DND-41 (cell line): ENCODE data around the gene PRKAR1A.

Source experiments
- CTCF ChIP-seq: IDR thresholded peaks from 2 replicates; pipeline ENCODE4 v1.5.1; 2012; ENCODE audit warnings: borderline replicate concordance, low read length, moderate library complexity, mild to moderate bottlenecking; ENCODE audit not compliant: poor library complexity, severe bottlenecking; ENCODE audit errors: extremely low read depth
- EZH2 ChIP-seq: IDR thresholded peaks from 3 replicates; pipeline ENCODE4 v1.6.1; 2012; ENCODE audit warnings: borderline replicate concordance, low read depth, mild to moderate bottlenecking, moderate library complexity, low read length, inconsistent platforms; ENCODE audit not compliant: severe bottlenecking

- TF ChIP-seq CTCF (no peak), EZH2 (no peak)
These were observed 27.6 kb downstream of the PRKAR1A start for GRCh38 chr17:68539548-68540467.
